ENCODE measurements around the gene RNF167. TPM values are rescaled to one million over a fixed set of nuclear protein-coding genes. Genes with fewer than 3 reads are reported as not detected.

RNF167 gene
- total and polyA plus RNA-seq, 4 donors = 15.9 to 72.6 (median 24.4) TPM

DNA sequence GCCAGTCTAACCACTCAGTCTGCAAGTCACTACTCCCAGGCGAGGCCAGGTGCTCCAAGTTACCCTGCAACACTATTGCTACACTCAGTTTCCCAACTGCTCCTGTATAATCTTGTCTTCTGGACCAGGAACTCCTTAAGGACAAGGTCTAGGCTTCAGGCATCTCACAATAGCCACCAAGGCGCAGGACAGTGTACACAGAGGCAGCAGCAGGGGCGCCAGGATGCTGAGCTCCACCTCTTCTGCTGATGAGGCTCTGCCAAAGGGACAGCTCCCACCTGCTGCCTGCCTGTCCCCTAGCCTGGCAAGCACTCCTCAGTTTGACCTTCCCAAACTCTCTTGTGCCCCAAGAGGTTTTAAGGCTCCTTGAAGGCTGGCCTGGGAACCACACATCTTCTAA is 3.6 kb upstream of the RNF167 start:
- no peaks in the 10 kb centered on the region for H3K27me3 ChIP-seq (ENCODE audit: control insufficient read depth in 4 of 4, insufficient read depth in 4 of 4, low read length in 3 of 4)
- peaks cover 8 to 37% (median 25%) of the 10 kb centered on the region in 4 donors for H3K4me1 ChIP-seq (ENCODE audit: control insufficient read depth in 4 of 4, insufficient read depth in 4 of 4, low read length in 3 of 4)
- no peak overlapping the region for H3K4me3 ChIP-seq (ENCODE audit: low read depth in 1 of 3, low read length in 3 of 3)
- peaks cover 1 to 15% (median 5%) of the 10 kb centered on the region in 4 donors for H3K36me3 ChIP-seq (ENCODE audit: control insufficient read depth in 4 of 4, insufficient read depth in 3 of 4, low read depth in 1 of 4, low read length in 3 of 4)
- 96% methylated on average over 3 of the region's 3 CpGs for WGBS
- TF ChIP-seq, protein P1, sequence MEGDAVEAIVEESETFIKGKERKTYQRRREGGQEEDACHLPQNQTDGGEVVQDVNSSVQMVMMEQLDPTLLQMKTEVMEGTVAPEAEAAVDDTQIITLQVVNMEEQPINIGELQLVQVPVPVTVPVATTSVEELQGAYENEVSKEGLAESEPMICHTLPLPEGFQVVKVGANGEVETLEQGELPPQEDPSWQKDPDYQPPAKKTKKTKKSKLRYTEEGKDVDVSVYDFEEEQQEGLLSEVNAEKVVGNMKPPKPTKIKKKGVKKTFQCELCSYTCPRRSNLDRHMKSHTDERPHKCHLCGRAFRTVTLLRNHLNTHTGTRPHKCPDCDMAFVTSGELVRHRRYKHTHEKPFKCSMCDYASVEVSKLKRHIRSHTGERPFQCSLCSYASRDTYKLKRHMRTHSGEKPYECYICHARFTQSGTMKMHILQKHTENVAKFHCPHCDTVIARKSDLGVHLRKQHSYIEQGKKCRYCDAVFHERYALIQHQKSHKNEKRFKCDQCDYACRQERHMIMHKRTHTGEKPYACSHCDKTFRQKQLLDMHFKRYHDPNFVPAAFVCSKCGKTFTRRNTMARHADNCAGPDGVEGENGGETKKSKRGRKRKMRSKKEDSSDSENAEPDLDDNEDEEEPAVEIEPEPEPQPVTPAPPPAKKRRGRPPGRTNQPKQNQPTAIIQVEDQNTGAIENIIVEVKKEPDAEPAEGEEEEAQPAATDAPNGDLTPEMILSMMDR (IDR thresholded peaks at IDR 0.05; ENCODE audit: low read depth, low read length, missing input control) = no peak
- TF ChIP-seq FOXA2 (IDR thresholded peaks at IDR 0.05) (no peak), GABPA (IDR thresholded peaks at IDR 0.05 in 1 of 2, conservative IDR thresholded peaks at IDR 0.05 in 1 of 2) (no peak), TAF1 (conservative IDR thresholded peaks at IDR 0.05) (no peak)
- H3K9me3 ChIP-seq (ENCODE audit: control insufficient read depth in 4 of 4, low read length in 3 of 4) = no peaks in the 10 kb centered on the region
- no peak overlapping the region for H3K27ac ChIP-seq (ENCODE audit: low read depth in 1 of 2, low read length in 2 of 2)
- H3K9ac ChIP-seq (ENCODE audit: low read depth in 1 of 2, low read length in 2 of 2) = no peak overlapping the region
- no peak for DNase-seq (ENCODE audit: low spot score)

DNA sequence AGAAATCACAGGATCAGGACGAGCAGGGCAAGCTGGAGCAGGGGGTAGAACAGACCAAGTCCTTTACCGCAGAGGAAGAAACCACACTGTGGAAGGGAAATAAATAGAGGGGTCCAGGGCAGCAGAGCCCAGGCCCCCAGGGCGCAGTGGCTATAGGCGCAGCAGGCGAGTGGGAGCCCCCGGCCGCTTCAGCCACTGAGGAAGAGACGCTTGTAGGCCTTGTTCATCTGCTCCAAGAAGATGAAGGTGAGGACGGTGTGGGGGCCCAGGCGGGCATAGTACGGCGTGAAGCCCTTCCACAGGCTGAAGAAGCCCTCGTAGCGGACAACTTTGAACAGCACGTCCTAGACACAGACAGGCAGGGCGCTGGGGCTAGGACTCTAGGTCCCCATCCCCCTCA is 2.5 kb upstream of the RNF167 start:
- Histone ChIP-seq H3K27me3 (ENCODE audit: control insufficient read depth in 4 of 4, insufficient read depth in 4 of 4, low read length in 3 of 4) (no peaks in the 10 kb centered on the region), H3K27ac (ENCODE audit: low read depth in 1 of 2, low read length in 2 of 2) (no peak overlapping the region), H3K9me3 (ENCODE audit: control insufficient read depth in 4 of 4, low read length in 3 of 4) (no peaks in the 10 kb centered on the region), H3K36me3 (ENCODE audit: control insufficient read depth in 4 of 4, insufficient read depth in 3 of 4, low read depth in 1 of 4, low read length in 3 of 4) (peaks cover 1 to 15% (median 8%) of the 10 kb centered on the region in 4 donors), H3K9ac (ENCODE audit: low read depth in 1 of 2, low read length in 2 of 2) (no peak overlapping the region), H3K4me1 (ENCODE audit: control insufficient read depth in 4 of 4, insufficient read depth in 4 of 4, low read length in 3 of 4) (peaks cover 8 to 43% (median 30%) of the 10 kb centered on the region in 4 donors), H3K4me3 (ENCODE audit: low read depth in 1 of 3, low read length in 3 of 3) (no peak overlapping the region)
- WGBS = 95% methylated on average over 16 of the region's 16 CpGs
- DNase-seq (ENCODE audit: low spot score) = no peak
- TF ChIP-seq JUND (IDR thresholded peaks at IDR 0.05) = no peak
- TF ChIP-seq, protein P2, sequence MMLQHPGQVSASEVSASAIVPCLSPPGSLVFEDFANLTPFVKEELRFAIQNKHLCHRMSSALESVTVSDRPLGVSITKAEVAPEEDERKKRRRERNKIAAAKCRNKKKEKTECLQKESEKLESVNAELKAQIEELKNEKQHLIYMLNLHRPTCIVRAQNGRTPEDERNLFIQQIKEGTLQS (IDR thresholded peaks at IDR 0.05) = no peak
- no peak for TF ChIP-seq SP1 (IDR thresholded peaks at IDR 0.05)
- TF ChIP-seq HNF4A (conservative IDR thresholded peaks at IDR 0.05) = no peak
- TF ChIP-seq FOXA1 (IDR thresholded peaks at IDR 0.05) = no peak
- no peak for TF ChIP-seq EGR1 (IDR thresholded peaks at IDR 0.05; ENCODE audit: low read depth in 2 of 2)
- no peak for TF ChIP-seq TAF1 (conservative IDR thresholded peaks at IDR 0.05)
- TF ChIP-seq RAD21 (IDR thresholded peaks at IDR 0.05) = no peak
- TF ChIP-seq, protein P3, sequence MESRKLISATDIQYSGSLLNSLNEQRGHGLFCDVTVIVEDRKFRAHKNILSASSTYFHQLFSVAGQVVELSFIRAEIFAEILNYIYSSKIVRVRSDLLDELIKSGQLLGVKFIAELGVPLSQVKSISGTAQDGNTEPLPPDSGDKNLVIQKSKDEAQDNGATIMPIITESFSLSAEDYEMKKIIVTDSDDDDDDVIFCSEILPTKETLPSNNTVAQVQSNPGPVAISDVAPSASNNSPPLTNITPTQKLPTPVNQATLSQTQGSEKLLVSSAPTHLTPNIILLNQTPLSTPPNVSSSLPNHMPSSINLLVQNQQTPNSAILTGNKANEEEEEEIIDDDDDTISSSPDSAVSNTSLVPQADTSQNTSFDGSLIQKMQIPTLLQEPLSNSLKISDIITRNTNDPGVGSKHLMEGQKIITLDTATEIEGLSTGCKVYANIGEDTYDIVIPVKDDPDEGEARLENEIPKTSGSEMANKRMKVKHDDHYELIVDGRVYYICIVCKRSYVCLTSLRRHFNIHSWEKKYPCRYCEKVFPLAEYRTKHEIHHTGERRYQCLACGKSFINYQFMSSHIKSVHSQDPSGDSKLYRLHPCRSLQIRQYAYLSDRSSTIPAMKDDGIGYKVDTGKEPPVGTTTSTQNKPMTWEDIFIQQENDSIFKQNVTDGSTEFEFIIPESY (IDR thresholded peaks at IDR 0.05) = no peak
- TF ChIP-seq RXRA (IDR thresholded peaks at IDR 0.05) = no peak
- TF ChIP-seq NR2F2 (IDR thresholded peaks at IDR 0.05) = no peak
- no peak for TF ChIP-seq GABPA (IDR thresholded peaks at IDR 0.05 in 1 of 2, conservative IDR thresholded peaks at IDR 0.05 in 1 of 2)
- TF ChIP-seq HNF4G (IDR thresholded peaks at IDR 0.05) = no peak
- TF ChIP-seq, protein P1 (IDR thresholded peaks at IDR 0.05; ENCODE audit: low read depth, low read length, missing input control) = no peak
- TF ChIP-seq, protein P4, sequence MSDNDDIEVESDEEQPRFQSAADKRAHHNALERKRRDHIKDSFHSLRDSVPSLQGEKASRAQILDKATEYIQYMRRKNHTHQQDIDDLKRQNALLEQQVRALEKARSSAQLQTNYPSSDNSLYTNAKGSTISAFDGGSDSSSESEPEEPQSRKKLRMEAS (IDR thresholded peaks at IDR 0.05) = no peak
- no peak for TF ChIP-seq YY1 (IDR thresholded peaks at IDR 0.05)
- TF ChIP-seq, protein P5, sequence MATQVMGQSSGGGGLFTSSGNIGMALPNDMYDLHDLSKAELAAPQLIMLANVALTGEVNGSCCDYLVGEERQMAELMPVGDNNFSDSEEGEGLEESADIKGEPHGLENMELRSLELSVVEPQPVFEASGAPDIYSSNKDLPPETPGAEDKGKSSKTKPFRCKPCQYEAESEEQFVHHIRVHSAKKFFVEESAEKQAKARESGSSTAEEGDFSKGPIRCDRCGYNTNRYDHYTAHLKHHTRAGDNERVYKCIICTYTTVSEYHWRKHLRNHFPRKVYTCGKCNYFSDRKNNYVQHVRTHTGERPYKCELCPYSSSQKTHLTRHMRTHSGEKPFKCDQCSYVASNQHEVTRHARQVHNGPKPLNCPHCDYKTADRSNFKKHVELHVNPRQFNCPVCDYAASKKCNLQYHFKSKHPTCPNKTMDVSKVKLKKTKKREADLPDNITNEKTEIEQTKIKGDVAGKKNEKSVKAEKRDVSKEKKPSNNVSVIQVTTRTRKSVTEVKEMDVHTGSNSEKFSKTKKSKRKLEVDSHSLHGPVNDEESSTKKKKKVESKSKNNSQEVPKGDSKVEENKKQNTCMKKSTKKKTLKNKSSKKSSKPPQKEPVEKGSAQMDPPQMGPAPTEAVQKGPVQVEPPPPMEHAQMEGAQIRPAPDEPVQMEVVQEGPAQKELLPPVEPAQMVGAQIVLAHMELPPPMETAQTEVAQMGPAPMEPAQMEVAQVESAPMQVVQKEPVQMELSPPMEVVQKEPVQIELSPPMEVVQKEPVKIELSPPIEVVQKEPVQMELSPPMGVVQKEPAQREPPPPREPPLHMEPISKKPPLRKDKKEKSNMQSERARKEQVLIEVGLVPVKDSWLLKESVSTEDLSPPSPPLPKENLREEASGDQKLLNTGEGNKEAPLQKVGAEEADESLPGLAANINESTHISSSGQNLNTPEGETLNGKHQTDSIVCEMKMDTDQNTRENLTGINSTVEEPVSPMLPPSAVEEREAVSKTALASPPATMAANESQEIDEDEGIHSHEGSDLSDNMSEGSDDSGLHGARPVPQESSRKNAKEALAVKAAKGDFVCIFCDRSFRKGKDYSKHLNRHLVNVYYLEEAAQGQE (IDR thresholded peaks at IDR 0.05) = no peak
- no peak for TF ChIP-seq FOXA2 (IDR thresholded peaks at IDR 0.05)

Data from liver (tissue), 9 donors.